B cell (primary cell): Measurements from ENCODE around the gene ZBTB8A. TPM values are rescaled to one million over a fixed set of nuclear protein-coding genes. Genes with fewer than 3 reads are reported as not detected.

ENCODE experiments used
- ATAC-seq: fragments of 200-7000 bp; cut with Tn5 transposase; one replicate; pipeline ENCODE4 v1.10.0; 2021; ENCODE audit warnings: low read depth, mild to moderate bottlenecking, moderate number of reproducible peaks, moderate library complexity
- CTCF ChIA-PET: fragments of 350-600 bp; sonication (Branson Sonifier 250); formaldehyde crosslinking; loops from one replicate; lab custom pipeline; 2021; ENCODE audit warnings: antibody characterized with exemption, inconsistent platforms; lab: Charles Lee
- POLR2A ChIA-PET: fragments of 350-600 bp; sonication (Branson Sonifier 250); formaldehyde crosslinking; loops from one replicate; lab custom pipeline; 2021; ENCODE audit warnings: antibody characterized with exemption; lab: Charles Lee
- DNase-seq: peaks from one replicate; pipeline ENCODE4 v3.0.0; 2013
- H2AFZ ChIP-seq: 2 replicates; pipeline ENCODE4 v1.6.1; 2012; ENCODE audit warnings: mild to moderate bottlenecking, low read depth, low read length; ENCODE audit not compliant: insufficient read depth, poor library complexity, severe bottlenecking
- H3K27ac ChIP-seq, 2 donors: 1 replicate in 1 of 2; 2 replicates in 1 of 2; pipeline ENCODE4 v1.5.1; 2012 to 2013; ENCODE audit warnings: low read length in 2 of 2, mild to moderate bottlenecking in 2 of 2, moderate library complexity in 1 of 2
- H3K27me3 ChIP-seq, 4 experiments: fragments of 200-600 bp in 1 of 4; sonication (generic) in 1 of 4; replicated peaks in 1 of 4; 1 replicate in 2 of 4; 2 replicates in 2 of 4; pipeline versions ENCODE4 v1.6.1 to v1.7.0; 2013 to 2016; ENCODE audit warnings: low read length in 3 of 4, mild to moderate bottlenecking in 2 of 4, mixed read lengths in 1 of 4, moderate library complexity in 1 of 4; ENCODE audit not compliant: insufficient read depth in 4 of 4, control insufficient read depth in 3 of 4; ENCODE audit errors: control extremely low read depth in 1 of 4
- H3K36me3 ChIP-seq, 2 experiments: replicated peaks in 1 of 2; 1 replicate in 1 of 2; 2 replicates in 1 of 2; pipeline versions ENCODE4 v1.6.1 to v1.7.1; 2013; ENCODE audit warnings: low read length in 1 of 2; ENCODE audit not compliant: insufficient read depth in 2 of 2, control insufficient read depth in 1 of 2; ENCODE audit errors: control extremely low read depth in 1 of 2, extremely low read depth in 1 of 2
- H3K4me1 ChIP-seq, 2 donors: fragments of 200-600 bp in 1 of 2; sonication (generic) in 1 of 2; 1 replicate in 1 of 2; 2 replicates in 1 of 2; pipeline versions ENCODE4 v1.5.1 to v1.6.1; 2013 to 2017; ENCODE audit warnings: low read length in 2 of 2; ENCODE audit not compliant: control insufficient read depth in 2 of 2, insufficient read depth in 2 of 2
- H3K4me2 ChIP-seq: replicated peaks from 2 replicates; pipeline ENCODE3; 2012; ENCODE audit warnings: mild to moderate bottlenecking, low read depth, low read length; ENCODE audit not compliant: poor library complexity, severe bottlenecking
- H3K4me3 ChIP-seq, 5 experiments: fragments of 200-600 bp in 1 of 5; sonication (generic) in 1 of 5; 1 replicate in 3 of 5; 2 replicates in 2 of 5; pipeline versions ENCODE4 v1.5.1 to v1.7.0; 2011 to 2016; ENCODE audit warnings: low read length in 4 of 5, mild to moderate bottlenecking in 4 of 5, low read depth in 2 of 5, control low read depth in 1 of 5, moderate library complexity in 1 of 5; ENCODE audit not compliant: insufficient read depth in 1 of 5; ENCODE audit errors: control extremely low read depth in 1 of 5, extremely low read depth in 1 of 5
- H3K79me2 ChIP-seq: fragments of 200-600 bp; sonication (generic); one replicate; pipeline ENCODE4 v1.6.0; 2016; ENCODE audit warnings: low read length; ENCODE audit not compliant: control insufficient read depth, insufficient read depth
- H3K9ac ChIP-seq: fragments of 200-600 bp; sonication (generic); 2 replicates; pipeline ENCODE4 v1.6.1; 2017; ENCODE audit warnings: mild to moderate bottlenecking, low read length, moderate library complexity
- H3K9me3 ChIP-seq, 3 donors: one replicate each; pipeline versions ENCODE4 v1.6.1 to v1.7.1; 2013; ENCODE audit warnings: low read length in 2 of 3; ENCODE audit not compliant: control insufficient read depth in 2 of 3, insufficient read depth in 1 of 3; ENCODE audit errors: control extremely low read depth in 1 of 3
- H4K20me1 ChIP-seq: 2 replicates; pipeline ENCODE4 v1.6.0; 2012; ENCODE audit warnings: mild to moderate bottlenecking, low read length; ENCODE audit not compliant: insufficient read depth, control insufficient read depth, poor library complexity, severe bottlenecking
- H3K27ac Mint-ChIP-seq: one replicate; pipeline ENCODE4 v1.8.0; 2021; ENCODE audit warnings: mixed read lengths
- H3K27me3 Mint-ChIP-seq: one replicate; pipeline ENCODE4 v1.8.0; 2021; ENCODE audit warnings: mixed read lengths
- H3K4me1 Mint-ChIP-seq: one replicate; pipeline ENCODE4 v1.8.0; 2021; ENCODE audit warnings: mixed read lengths
- H3K4me3 Mint-ChIP-seq: one replicate; pipeline ENCODE4 v1.8.0; 2021; ENCODE audit warnings: mixed read lengths
- H3K9me3 Mint-ChIP-seq: one replicate; pipeline ENCODE4 v1.8.0; 2022; ENCODE audit warnings: mixed read lengths; ENCODE audit not compliant: insufficient read depth
- CTCF ChIP-seq: fragments of 200-600 bp; IDR thresholded peaks from one replicate; pipeline ENCODE4 v1.8.0; 2022; ENCODE audit warnings: antibody characterized with exemption, mild to moderate bottlenecking
- EZH2 ChIP-seq: IDR thresholded peaks from 2 replicates; pipeline ENCODE4 v1.6.1; 2012; ENCODE audit warnings: borderline replicate concordance, low read depth, mild to moderate bottlenecking, moderate library complexity, low read length; ENCODE audit not compliant: insufficient read depth, poor library complexity, severe bottlenecking
- WGBS: methylation state at CpG from one replicate; pipeline ENCODE4 v1.1.5; 2013; ENCODE audit warnings: missing lambda C conversion rate; ENCODE audit not compliant: insufficient coverage; 5-methylcytosine and 5-hydroxymethylcytosine counted together
- intact Hi-C: fragments of 100-400 bp; cut with micrococcal nuclease; formaldehyde crosslinking; loops from one replicate; pipeline ENCODE4 v1.10.0; 2022
- polyA plus RNA-seq: library from polyadenylated mRNA; depleted of rRNA; stranded (reverse); fragments of >200 nt; gene quantifications from 2 replicates; pipeline ENCODE4 v1.2.3, GENCODE V29; 2012
- total RNA-seq, 2 donors: library from RNA; stranded (reverse); fragments of 120-200 nt in 1 of 2; gene quantifications; 1 replicate in 1 of 2; 2 replicates in 1 of 2; pipeline versions ENCODE4 v1.2.3 to v1.2.4, GENCODE V29; 2013 to 2022

ZBTB8A gene
- total and polyA plus RNA-seq, 2 donors (not counting 1 experiment from before 2014, with no cell fraction given): 0.04 to 0.17 TPM

GRCh38 chr1:32600034-32600433 lies 60.8 kb downstream of the ZBTB8A start:
- Histone ChIP-seq H3K4me1 (no peaks in the 10 kb centered on the region), H3K4me3 (no peak overlapping the region), H3K27me3 (no peaks in the 10 kb centered on the region), H3K36me3 (no peaks in the 10 kb centered on the region), H3K4me2 (no peak overlapping the region), H3K79me2 (no peaks in the 10 kb centered on the region), H2AFZ (no peak overlapping the region), H3K9me3 (no peaks in the 10 kb centered on the region), H3K9ac (no peak overlapping the region), H3K27ac (no peak overlapping the region), H4K20me1 (no peaks in the 10 kb centered on the region)
- no peak overlapping the region for H3K27ac Mint-ChIP-seq
- ChIA-PET POLR2A (no interaction called here), CTCF (no interaction called here)
- no peaks in the 10 kb centered on the region for H3K9me3 Mint-ChIP-seq
- H3K4me3 Mint-ChIP-seq: no peak overlapping the region
- DNase-seq (no peak), ATAC-seq (no peak)
- WGBS: no CpG with 5 or more reads among the region's 2 CpGs
- no peaks in the 10 kb centered on the region for H3K27me3 Mint-ChIP-seq
- TF ChIP-seq EZH2 (no peak), CTCF (no peak)
- intact Hi-C loops: no loop called here
- no peaks in the 10 kb centered on the region for H3K4me1 Mint-ChIP-seq

- ChIA-PET CTCF (interaction anchor here (0.6 kb wide), 1 partner anchor 48 kb away, joined by 3 read pairs; no protein-coding TSS in a partner anchor), POLR2A (no interaction called here)
- Mint-ChIP-seq H3K4me1 (no peaks in the 10 kb centered on the region), H3K27me3 (no peaks in the 10 kb centered on the region), H3K27ac (no peak overlapping the region), H3K9me3 (no peaks in the 10 kb centered on the region), H3K4me3 (no peak overlapping the region)
- DNase-seq: no peak
- TF ChIP-seq EZH2 (no peak), CTCF (no peak)
- intact Hi-C loops: no loop called here
- Histone ChIP-seq H2AFZ (no peak overlapping the region), H3K4me3 (no peak overlapping the region), H4K20me1 (no peaks in the 10 kb centered on the region), H3K36me3 (no peaks in the 10 kb centered on the region), H3K4me1 (no peaks in the 10 kb centered on the region), H3K27ac (no peak overlapping the region), H3K79me2 (no peaks in the 10 kb centered on the region), H3K27me3 (no peaks in the 10 kb centered on the region), H3K9ac (no peak overlapping the region), H3K4me2 (no peak overlapping the region), H3K9me3 (no peaks in the 10 kb centered on the region)
- ATAC-seq: no peak
- WGBS: 97% methylated on average over 16 of the region's 17 CpGs
These were observed 66.6 kb downstream of the ZBTB8A start for GRCh38 chr1:32605711-32606424.
